Nucleus accumbens (tissue), 56 donors: ENCODE data around the gene FAM228A.
"Not testable (repeated sequence)": the region's sequence is repeated elsewhere in the genome, so short reads cannot be mapped to it uniquely, and the experiment has no call there.

Experiments
- DNase-seq, 56 donors: peaks; one replicate each; lab custom pipeline; 2025; lab: John Stamatoyannopoulos, UW

FAM228A gene

GRCh38 chr2:24189551-24189950 is 14.7 kb downstream of the FAM228A start:
- DNase-seq: no peak

- DNase-seq: no peak
Observed at GRCh38 chr2:24190503-24190902, 15.7 kb downstream of the FAM228A start.

GRCh38 chr2:24191156-24191555 is 16.3 kb downstream of the FAM228A start:
- no peak for DNase-seq

- DNase-seq: no peak
Observed at GRCh38 chr2:24191848-24192247, 17.0 kb downstream of the FAM228A start.

GRCh38 chr2:24197213-24197612 is 22.4 kb downstream of the FAM228A start:
- not testable (repeated sequence) for DNase-seq

GRCh38 chr2:24199968-24200590 is 25.2 kb downstream of the FAM228A start:
- peak in 1 of 56 donors; percentile 7 for DNase-seq

GRCh38 chr2:24200799-24201198 is 25.9 kb downstream of the FAM228A start:
- DNase-seq: no peak

GRCh38 chr2:24203029-24203786 is 28.4 kb downstream of the FAM228A start:
- DNase-seq: no peak

- DNase-seq: peak in 3 of 56 donors; percentile 14 to 31 (median 23)
Observed at GRCh38 chr2:24203787-24204150, 28.9 kb downstream of the FAM228A start.

GRCh38 chr2:24204505-24204904 is 29.7 kb downstream of the FAM228A start:
- DNase-seq: no peak

GRCh38 chr2:24205131-24205530 is 30.3 kb downstream of the FAM228A start:
- no peak for DNase-seq

GRCh38 chr2:24206242-24206641 is 31.4 kb downstream of the FAM228A start:
- no peak for DNase-seq

GRCh38 chr2:24206714-24207113 is 31.9 kb downstream of the FAM228A start:
- DNase-seq: no peak

- DNase-seq: no peak
Observed at GRCh38 chr2:24207359-24207758, 32.5 kb downstream of the FAM228A start.

GRCh38 chr2:24208490-24208889 is 33.6 kb downstream of the FAM228A start:
- no peak for DNase-seq

- no peak for DNase-seq
Observed at GRCh38 chr2:24209389-24210105, 34.7 kb downstream of the FAM228A start.

GRCh38 chr2:24210106-24210455 is 35.2 kb downstream of the FAM228A start:
- DNase-seq: no peak

- no peak for DNase-seq
Observed at GRCh38 chr2:24210723-24211122, 35.9 kb downstream of the FAM228A start.

GRCh38 chr2:24211408-24211807 is 36.6 kb downstream of the FAM228A start:
- no peak for DNase-seq

- DNase-seq: no peak
Observed at GRCh38 chr2:24214880-24215279, 40.0 kb downstream of the FAM228A start.

GRCh38 chr2:24220554-24221291 is 45.9 kb downstream of the FAM228A start:
- DNase-seq: peak in 14 of 56 donors; percentile 11 to 73 (median 32)
